IMR-90 (cell line): Measurements from ENCODE around the gene DOCK6. TPM values are rescaled to one million over a fixed set of nuclear protein-coding genes. Genes with fewer than 3 reads are reported as not detected.
A peak's percentile ranks its signal among the peaks of the same experiment; 100 is the strongest.

ENCODE experiments used
- ATAC-seq: fragments of 200-7000 bp; cut with Tn5 transposase; 2 replicates; pipeline ENCODE4 v1.9.1; 2020; ENCODE audit warnings: low read depth, mild to moderate bottlenecking, moderate library complexity
- BruUV-seq: library from RNA; stranded (reverse); fragments of 400-500 nt; replicated peaks from 2 replicates; lab custom pipeline; 2021; lab: Mats Ljungman, UMichigan
- CTCF ChIA-PET: fragments of 300-600 bp; formaldehyde crosslinking; extraction: SDS; loops from one replicate; lab custom pipeline; 2021; ENCODE audit warnings: antibody characterized with exemption; lab: Yijun Ruan, JAX
- POLR2A ChIA-PET: fragments of 300-600 bp; sonication (Branson Sonifier 250); formaldehyde crosslinking; loops from one replicate; lab custom pipeline; 2022; ENCODE audit warnings: antibody characterized with exemption; ENCODE audit not compliant: unreplicated experiment; lab: Charles Lee
- DNase-seq: peaks from one replicate; pipeline ENCODE4 v3.0.0; 2013
- H2AFZ ChIP-seq: replicated peaks from 2 replicates; pipeline ENCODE3; 2013; ENCODE audit warnings: low read length, mild to moderate bottlenecking; ENCODE audit not compliant: poor library complexity
- H2AK5ac ChIP-seq: 2 replicates; pipeline ENCODE4 v1.6.1; 2013; ENCODE audit warnings: low read depth, low read length, inconsistent platforms
- H2AK9ac ChIP-seq: replicated peaks from 2 replicates; pipeline ENCODE3; 2013; ENCODE audit warnings: mild to moderate bottlenecking, low read depth, low read length, moderate library complexity; ENCODE audit not compliant: poor library complexity
- H2BK120ac ChIP-seq: 2 replicates; pipeline ENCODE4 v1.6.1; 2013; ENCODE audit warnings: low read depth, low read length, inconsistent platforms
- H2BK15ac ChIP-seq: 3 replicates; pipeline ENCODE4 v1.6.1; 2013; ENCODE audit warnings: low read depth, low read length, inconsistent platforms
- H2BK20ac ChIP-seq: 2 replicates; pipeline ENCODE4 v1.6.1; 2013; ENCODE audit warnings: low read depth, mild to moderate bottlenecking, inconsistent platforms, low read length, moderate library complexity
- H2BK5ac ChIP-seq: 2 replicates; pipeline ENCODE4 v1.6.1; 2013; ENCODE audit warnings: mild to moderate bottlenecking, low read depth, low read length, inconsistent platforms; ENCODE audit not compliant: poor library complexity, severe bottlenecking
- H3K14ac ChIP-seq: replicated peaks from 2 replicates; pipeline ENCODE4 v1.6.1; 2013; ENCODE audit warnings: low read depth, low read length, inconsistent platforms
- H3K18ac ChIP-seq: 2 replicates; pipeline ENCODE4 v1.6.1; 2013; ENCODE audit warnings: low read depth, low read length, control low read depth
- H3K23ac ChIP-seq: 2 replicates; pipeline ENCODE4 v1.6.1; 2013; ENCODE audit warnings: low read depth, low read length, inconsistent platforms
- H3K27ac ChIP-seq: 2 replicates; pipeline ENCODE4 v1.5.1; 2013; ENCODE audit warnings: mild to moderate bottlenecking, control low read depth, low read length; ENCODE audit not compliant: insufficient read depth
- H3K27me3 ChIP-seq: 2 replicates; pipeline ENCODE4 v1.6.1; 2013; ENCODE audit warnings: low read length; ENCODE audit not compliant: control insufficient read depth, insufficient read depth
- H3K36me3 ChIP-seq: 2 replicates; pipeline ENCODE4 v1.6.1; 2013; ENCODE audit warnings: low read length, mixed read lengths; ENCODE audit not compliant: control insufficient read depth, insufficient read depth
- H3K4ac ChIP-seq: 2 replicates; pipeline ENCODE4 v1.6.1; 2013; ENCODE audit warnings: low read depth, low read length, inconsistent platforms
- H3K4me1 ChIP-seq: 2 replicates; pipeline ENCODE4 v1.6.1; 2013; ENCODE audit warnings: low read length, mixed read lengths; ENCODE audit not compliant: control insufficient read depth, insufficient read depth
- H3K4me2 ChIP-seq: 2 replicates; pipeline ENCODE4 v1.6.1; 2013; ENCODE audit warnings: low read depth, mild to moderate bottlenecking, control low read depth, low read length, moderate library complexity
- H3K4me3 ChIP-seq: 2 replicates; pipeline ENCODE4 v1.5.1; 2013; ENCODE audit warnings: low read depth, mild to moderate bottlenecking, control low read depth, low read length, moderate library complexity; ENCODE audit not compliant: insufficient read depth
- H3K56ac ChIP-seq: 2 replicates; pipeline ENCODE4 v1.6.1; 2013; ENCODE audit warnings: low read length, inconsistent platforms; ENCODE audit not compliant: insufficient read depth; ENCODE audit errors: extremely low read depth
- H3K79me1 ChIP-seq, 2 experiments: 2 replicates each; pipeline ENCODE4 v1.6.1; 2013; ENCODE audit warnings: low read length in 2 of 2, inconsistent platforms in 1 of 2, low read depth in 1 of 2
- H3K9ac ChIP-seq: 2 replicates; pipeline ENCODE4 v1.6.1; 2013; ENCODE audit warnings: low read depth, low read length, control low read depth
- H3K9me1 ChIP-seq: 2 replicates; pipeline ENCODE4 v1.6.1; 2013; ENCODE audit warnings: low read length, inconsistent platforms; ENCODE audit not compliant: insufficient read depth
- H3K9me3 ChIP-seq: 2 replicates; pipeline ENCODE4 v1.6.1; 2013; ENCODE audit warnings: low read length; ENCODE audit not compliant: control insufficient read depth, insufficient read depth
- H4K20me1 ChIP-seq: 2 replicates; pipeline ENCODE4 v1.6.1; 2013; ENCODE audit warnings: low read length, inconsistent platforms; ENCODE audit not compliant: insufficient read depth
- H4K5ac ChIP-seq: 2 replicates; pipeline ENCODE4 v1.6.1; 2013; ENCODE audit warnings: mild to moderate bottlenecking, low read depth, low read length, control low read depth
- H4K8ac ChIP-seq, 2 experiments: 2 replicates each; pipeline ENCODE4 v1.6.1; 2013; ENCODE audit warnings: low read depth in 2 of 2, low read length in 2 of 2, control low read depth in 1 of 2, inconsistent platforms in 1 of 2
- H4K91ac ChIP-seq: 2 replicates; pipeline ENCODE4 v1.6.1; 2013; ENCODE audit warnings: low read depth, low read length, inconsistent platforms; ENCODE audit not compliant: insufficient read depth
- CEBPB ChIP-seq: IDR thresholded peaks from 2 replicates; pipeline ENCODE4 v1.6.1; 2012; ENCODE audit warnings: low read depth, low read length, improper control_type of control experiment
- FOS ChIP-seq: fragments of 150-350 bp; IDR thresholded peaks from 2 replicates; pipeline ENCODE4 v1.6.1; 2016; ENCODE audit warnings: low read depth, low read length
- NFE2L2 ChIP-seq: fragments of 150-350 bp; IDR thresholded peaks from 2 replicates; pipeline ENCODE4 v1.6.1; 2016; ENCODE audit warnings: low read depth, mild to moderate bottlenecking, low read length
- POLR2A ChIP-seq: IDR thresholded peaks from 2 replicates; pipeline ENCODE4 v1.6.1; 2012; ENCODE audit warnings: mild to moderate bottlenecking, low read depth, low read length
- RAD21 ChIP-seq: IDR thresholded peaks from 2 replicates; pipeline ENCODE4 v1.6.1; 2012; ENCODE audit warnings: low read length, improper control_type of control experiment
- RCOR1 ChIP-seq: IDR thresholded peaks from 2 replicates; pipeline ENCODE4 v1.6.1; 2012; ENCODE audit warnings: mild to moderate bottlenecking, low read length, improper control_type of control experiment; ENCODE audit not compliant: insufficient replicate concordance
- RFX5 ChIP-seq: IDR thresholded peaks from 2 replicates; pipeline ENCODE4 v1.8.0; 2012; ENCODE audit warnings: low read depth, mild to moderate bottlenecking, low read length, moderate library complexity
- SMC3 ChIP-seq: fragments of 150-350 bp; IDR thresholded peaks from 2 replicates; pipeline ENCODE4 v1.6.1; 2016; ENCODE audit warnings: low read depth, mild to moderate bottlenecking, antibody characterized with exemption, low read length, moderate library complexity
- WGBS, 2 experiments: methylation state at CpG; one replicate each; pipeline versions ENCODE4 v1.1.5 to v1.1.7; 2013; ENCODE audit warnings: missing lambda C conversion rate in 2 of 2; ENCODE audit not compliant: insufficient read length in 1 of 2; ENCODE audit errors: extremely low coverage in 2 of 2; 5-methylcytosine and 5-hydroxymethylcytosine counted together
- dilution Hi-C: fragments of 300-500 bp; cut with HindIII; formaldehyde crosslinking; loops from one replicate; pipeline ENCODE4 v1.14.3; 2018; ENCODE audit warnings: low sequenced_read_pairs; ENCODE audit not compliant: unreplicated experiment
- in situ Hi-C: fragments of 300-500 bp; cut with MboI; formaldehyde crosslinking; loops from 3 replicates; pipeline ENCODE4 v1.14.3; 2019; ENCODE audit warnings: low sequenced_read_pairs, inconsistent platforms, mixed read lengths
- intact Hi-C: fragments of 100-400 bp; cut with micrococcal nuclease; formaldehyde crosslinking; loops from 2 replicates; pipeline ENCODE4 v1.10.0; 2022
- polyA plus RNA-seq, 3 experiments: library from polyadenylated mRNA; depleted of rRNA; stranded (reverse); fragments of >200 nt; gene quantifications; 2 replicates each; pipeline ENCODE4 v1.2.3, GENCODE V29; 2012; ENCODE audit warnings: low replicate concordance in 1 of 3
- total RNA-seq: library from RNA; depleted of rRNA; stranded (reverse); fragments of >200 nt; gene quantifications from 2 replicates; pipeline ENCODE4 v1.2.3, GENCODE V29; 2012
- TF ChIP-seq, protein P1 (sequence below): fragments of 150-350 bp; IDR thresholded peaks from 2 replicates; pipeline ENCODE4 v1.6.1; 2016; ENCODE audit warnings: low read depth, mild to moderate bottlenecking, low read length, moderate library complexity, borderline replicate concordance
- TF ChIP-seq, protein P2 (sequence below): fragments of 150-350 bp; IDR thresholded peaks from 2 replicates; pipeline ENCODE4 v1.6.1; 2017; ENCODE audit warnings: mild to moderate bottlenecking, antibody characterized with exemption, low read length, low read depth

The DOCK6 gene
- total and polyA plus RNA-seq, 2 of the 4 experiments (the other 2 are of a cell fraction) = 5.0 to 18.4 TPM

DNA sequence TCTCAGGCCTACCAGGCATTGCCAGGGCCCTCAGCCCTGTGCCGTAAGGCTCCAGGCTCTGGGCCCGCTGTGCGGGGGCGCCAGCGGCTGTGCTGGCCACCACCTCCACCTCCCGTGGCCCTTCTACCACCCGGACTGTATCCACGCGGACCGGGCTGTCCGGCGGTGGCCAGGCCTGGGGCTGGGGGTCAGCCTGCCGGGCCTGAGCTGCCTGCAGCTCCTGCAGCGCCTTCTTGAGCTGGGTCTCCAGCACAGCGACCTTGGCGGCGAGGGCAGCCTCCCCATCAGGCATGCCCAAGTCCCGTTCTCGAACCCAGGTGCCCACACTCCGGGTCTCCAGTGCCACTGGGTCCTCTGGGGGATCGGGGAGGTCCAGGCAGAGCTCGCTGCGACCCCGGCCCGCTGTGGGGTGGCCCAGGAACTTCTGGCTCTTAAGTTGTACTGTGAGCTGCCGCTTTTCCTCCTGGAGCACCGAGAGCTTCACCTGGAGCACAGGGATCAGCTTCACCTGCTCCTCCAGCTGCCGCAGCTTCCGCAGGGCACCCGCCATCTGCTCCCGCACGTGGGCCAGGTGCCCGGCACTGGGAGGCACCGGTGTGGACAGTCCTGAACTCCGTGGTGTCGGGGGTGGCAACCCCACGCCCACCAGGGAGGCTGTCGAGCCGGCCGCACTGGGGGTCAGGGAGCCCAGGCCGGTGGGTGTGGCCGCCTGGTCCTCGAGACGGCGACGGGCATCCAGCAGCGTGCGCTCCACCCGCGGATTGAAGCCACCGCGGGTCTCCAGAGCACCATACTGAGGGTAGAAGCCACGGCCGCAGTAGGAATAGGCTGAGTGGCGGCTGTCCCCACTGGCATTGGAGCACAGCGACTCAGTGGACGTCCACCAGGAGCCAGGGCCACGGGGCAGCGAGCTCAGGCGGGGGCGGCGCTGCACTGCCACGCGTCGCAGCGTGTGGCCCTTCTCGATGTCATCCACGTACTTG lies 69.1 kb downstream of the DOCK6 start:
- Histone ChIP-seq H3K4ac (peak overlapping the region; percentile 99; the same call in 1 of the 2 replicates), H2BK20ac (no peak overlapping the region), H3K14ac (no peak overlapping the region), H2AK9ac (no peak overlapping the region), H2AK5ac (peak overlapping the region; percentile 78), H3K23ac (no peak overlapping the region), H2AFZ (no peak overlapping the region), H3K27ac (no peak overlapping the region), H4K8ac (no peak overlapping the region), H3K9ac (no peak overlapping the region), H3K9me3 (no peaks in the 10 kb centered on the region), H3K9me1 (peaks cover 5% of the 10 kb centered on the region), H3K18ac (no peak overlapping the region), H3K27me3 (no peaks in the 10 kb centered on the region), H3K36me3 (peaks cover 52% of the 10 kb centered on the region), H4K20me1 (peaks cover 35% of the 10 kb centered on the region), H3K4me3 (no peak overlapping the region), H4K91ac (no peak overlapping the region), H3K79me1 (peaks cover 39 to 81% of the 10 kb centered on the region in 2 experiments), H3K56ac (no peak overlapping the region), H3K4me1 (peaks cover 21% of the 10 kb centered on the region), H3K4me2 (no peak overlapping the region), H2BK120ac (no peak overlapping the region), H2BK5ac (no peak overlapping the region), H4K5ac (no peak overlapping the region), H2BK15ac (no peak overlapping the region)
- no TSS peak for BruUV-seq
- no peak for TF ChIP-seq POLR2A
- TF ChIP-seq SMC3 = no peak
- TF ChIP-seq, protein P1, sequence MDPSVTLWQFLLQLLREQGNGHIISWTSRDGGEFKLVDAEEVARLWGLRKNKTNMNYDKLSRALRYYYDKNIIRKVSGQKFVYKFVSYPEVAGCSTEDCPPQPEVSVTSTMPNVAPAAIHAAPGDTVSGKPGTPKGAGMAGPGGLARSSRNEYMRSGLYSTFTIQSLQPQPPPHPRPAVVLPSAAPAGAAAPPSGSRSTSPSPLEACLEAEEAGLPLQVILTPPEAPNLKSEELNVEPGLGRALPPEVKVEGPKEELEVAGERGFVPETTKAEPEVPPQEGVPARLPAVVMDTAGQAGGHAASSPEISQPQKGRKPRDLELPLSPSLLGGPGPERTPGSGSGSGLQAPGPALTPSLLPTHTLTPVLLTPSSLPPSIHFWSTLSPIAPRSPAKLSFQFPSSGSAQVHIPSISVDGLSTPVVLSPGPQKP = no peak
- TF ChIP-seq, protein P2, sequence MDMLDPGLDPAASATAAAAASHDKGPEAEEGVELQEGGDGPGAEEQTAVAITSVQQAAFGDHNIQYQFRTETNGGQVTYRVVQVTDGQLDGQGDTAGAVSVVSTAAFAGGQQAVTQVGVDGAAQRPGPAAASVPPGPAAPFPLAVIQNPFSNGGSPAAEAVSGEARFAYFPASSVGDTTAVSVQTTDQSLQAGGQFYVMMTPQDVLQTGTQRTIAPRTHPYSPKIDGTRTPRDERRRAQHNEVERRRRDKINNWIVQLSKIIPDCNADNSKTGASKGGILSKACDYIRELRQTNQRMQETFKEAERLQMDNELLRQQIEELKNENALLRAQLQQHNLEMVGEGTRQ = no peak
- no peak for TF ChIP-seq RFX5
- no peak for TF ChIP-seq NFE2L2
- no peak for TF ChIP-seq RAD21
- TF ChIP-seq RCOR1 = no peak
- TF ChIP-seq FOS = no peak
- no peak for TF ChIP-seq CEBPB
- in situ Hi-C loops = no loop called here
- dilution Hi-C loops = no loop called here
- CTCF ChIA-PET = no interaction called here
- ATAC-seq (no peak), DNase-seq (no peak)
- POLR2A ChIA-PET = interaction anchor here (0.5 kb wide), 1 partner anchor 239 kb away, joined by 3 read pairs; no protein-coding TSS in a partner anchor
- intact Hi-C loops = no loop called here
- 95% methylated on average over 43 of the region's 68 CpGs; no CpG with 5 or more reads in 1 of the 2 experiments for WGBS, 2 experiments
